HG03354 (cell line): ENCODE data around the gene ADGRL3.
"Not testable (repeated sequence)": the region's sequence is repeated elsewhere in the genome, so short reads cannot be mapped to it uniquely, and the experiment has no call there.

ENCODE experiments used
- ATAC-seq: cut with Tn5 transposase; IDR thresholded peaks from one replicate; pipeline ENCODE4 v1.9.1; 2021; ENCODE audit warnings: mild to moderate bottlenecking; ENCODE audit not compliant: unreplicated experiment, poor library complexity, severe bottlenecking

ADGRL3 gene

GRCh38 chr4:61204353-61205060, 4.4 kb downstream of the ADGRL3 start:
- no peak for ATAC-seq

- ATAC-seq: no peak
Measured at GRCh38 chr4:61205066-61205465, 4.9 kb downstream of the ADGRL3 start.

GRCh38 chr4:61207156-61207555, 7.0 kb downstream of the ADGRL3 start:
- not testable (repeated sequence) for ATAC-seq

- no peak for ATAC-seq
Measured at GRCh38 chr4:61210186-61210939, 10.2 kb downstream of the ADGRL3 start.

GRCh38 chr4:61211781-61212180, 11.7 kb downstream of the ADGRL3 start:
- ATAC-seq: no peak

- ATAC-seq: no peak
Measured at GRCh38 chr4:61212788-61213187, 12.7 kb downstream of the ADGRL3 start.

GRCh38 chr4:61214680-61215079, 14.6 kb downstream of the ADGRL3 start:
- no peak for ATAC-seq

GRCh38 chr4:61217222-61217621, 17.1 kb downstream of the ADGRL3 start:
- no peak for ATAC-seq

GRCh38 chr4:61220556-61220955, 20.4 kb downstream of the ADGRL3 start:
- ATAC-seq: no peak

GRCh38 chr4:61223385-61223784, 23.3 kb downstream of the ADGRL3 start:
- ATAC-seq: no peak

- ATAC-seq: no peak
Measured at GRCh38 chr4:61224573-61224972, 24.4 kb downstream of the ADGRL3 start.

GRCh38 chr4:61225656-61226055, 25.5 kb downstream of the ADGRL3 start:
- no peak for ATAC-seq

GRCh38 chr4:61231421-61231820, 31.3 kb downstream of the ADGRL3 start:
- no peak for ATAC-seq

- ATAC-seq: no peak
Measured at GRCh38 chr4:61239250-61239649, 39.1 kb downstream of the ADGRL3 start.

GRCh38 chr4:61243962-61244361, 43.8 kb downstream of the ADGRL3 start:
- ATAC-seq: no peak

GRCh38 chr4:61245069-61245714, 45.1 kb downstream of the ADGRL3 start:
- no peak for ATAC-seq

- no peak for ATAC-seq
Measured at GRCh38 chr4:61246034-61246433, 45.9 kb downstream of the ADGRL3 start.

GRCh38 chr4:61248705-61249104, 48.6 kb downstream of the ADGRL3 start:
- no peak for ATAC-seq

GRCh38 chr4:61251129-61251528, 51.0 kb downstream of the ADGRL3 start:
- no peak for ATAC-seq

- ATAC-seq: no peak
Measured at GRCh38 chr4:61254406-61254805, 54.3 kb downstream of the ADGRL3 start.

- no peak for ATAC-seq
Measured at GRCh38 chr4:61273233-61273632, 73.1 kb downstream of the ADGRL3 start.
